ENCODE results near the gene FOS.

Gene FOS

GRCh38 chr14:75249958-75250336 lies 28.7 kb upstream of the FOS start:
- TF ChIP-seq CTCF (IDR thresholded peaks at IDR 0.05; ENCODE audit: low read depth, low read length): no peak
- H3K4me3 ChIP-seq (replicated peaks in 1 of 2; ENCODE audit: low read depth in 2 of 2, low read length in 2 of 2): no peak overlapping the region
- DNase-seq (ENCODE audit: low read depth in 2 of 2): no peak

GRCh38 chr14:75250800-75251199 lies 27.8 kb upstream of the FOS start:
- TF ChIP-seq CTCF (IDR thresholded peaks at IDR 0.05; ENCODE audit: low read depth, low read length): no peak
- DNase-seq (ENCODE audit: low read depth in 2 of 2): no peak
- H3K4me3 ChIP-seq (replicated peaks in 1 of 2; ENCODE audit: low read depth in 2 of 2, low read length in 2 of 2): no peak overlapping the region

GRCh38 chr14:75252254-75252837 lies 26.3 kb upstream of the FOS start:
- no peak overlapping the region for H3K4me3 ChIP-seq (replicated peaks in 1 of 2; ENCODE audit: low read depth in 2 of 2, low read length in 2 of 2)
- no peak for TF ChIP-seq CTCF (IDR thresholded peaks at IDR 0.05; ENCODE audit: low read depth, low read length)
- no peak for DNase-seq (ENCODE audit: low read depth in 2 of 2)

GRCh38 chr14:75254381-75254822 lies 24.2 kb upstream of the FOS start:
- H3K4me3 ChIP-seq (replicated peaks in 1 of 2; ENCODE audit: low read depth in 2 of 2, low read length in 2 of 2): no peak overlapping the region
- no peak for TF ChIP-seq CTCF (IDR thresholded peaks at IDR 0.05; ENCODE audit: low read depth, low read length)

GRCh38 chr14:75254901-75255584 lies 23.6 kb upstream of the FOS start:
- TF ChIP-seq CTCF (IDR thresholded peaks at IDR 0.05; ENCODE audit: low read depth, low read length): no peak
- no peak overlapping the region for H3K4me3 ChIP-seq (replicated peaks in 1 of 2; ENCODE audit: low read depth in 2 of 2, low read length in 2 of 2)
- DNase-seq (ENCODE audit: low read depth in 2 of 2): no peak

More at GRCh38 chr14:75254381-75254822, 24.2 kb upstream of the FOS start:
- DNase-seq (ENCODE audit: low read depth in 2 of 2): no peak

GRCh38 chr14:75258079-75258802 lies 20.4 kb upstream of the FOS start:
- peak; percentile 49 to 90 for DNase-seq (ENCODE audit: low read depth in 2 of 2)
- no peak for TF ChIP-seq CTCF (IDR thresholded peaks at IDR 0.05; ENCODE audit: low read depth, low read length)

More at GRCh38 chr14:75258079-75258802, 20.4 kb upstream of the FOS start:
- peak overlapping the region; percentile 26 to 40 for H3K4me3 ChIP-seq (replicated peaks in 1 of 2; ENCODE audit: low read depth in 2 of 2, low read length in 2 of 2)
